Transverse colon (tissue), 4 donors: ENCODE measurements around the gene SEMA3E.

Experiments used
- EP300 ChIP-seq: sonication (generic); formaldehyde crosslinking; IDR thresholded peaks from one replicate; pipeline ENCODE4 v1.6.1; 2017; ENCODE audit warnings: antibody characterized with exemption, low read depth
- POLR2A ChIP-seq: fragments of 450-650 bp; IDR thresholded peaks from one replicate; pipeline ENCODE4 v1.6.1; 2016; ENCODE audit warnings: antibody characterized with exemption, mild to moderate bottlenecking, moderate library complexity
- POLR2AphosphoS5 ChIP-seq, 3 donors: sonication (generic); formaldehyde crosslinking; IDR thresholded peaks; one replicate each; pipeline ENCODE4 v1.6.1; 2016; ENCODE audit warnings: antibody characterized with exemption in 3 of 3
- TF ChIP-seq, protein P1 (sequence below), 5 experiments: fragments of 200-600 bp in 3 of 5; fragments of 450-650 bp in 2 of 5; sonication (generic) in 3 of 5; IDR thresholded peaks; 1 replicate in 2 of 5; 2 replicates in 3 of 5; pipeline ENCODE4 v1.5.1; 2016 to 2017; ENCODE audit warnings: antibody characterized with exemption in 5 of 5, inconsistent platforms in 3 of 5, mild to moderate bottlenecking in 2 of 5, moderate library complexity in 1 of 5

DNA sequence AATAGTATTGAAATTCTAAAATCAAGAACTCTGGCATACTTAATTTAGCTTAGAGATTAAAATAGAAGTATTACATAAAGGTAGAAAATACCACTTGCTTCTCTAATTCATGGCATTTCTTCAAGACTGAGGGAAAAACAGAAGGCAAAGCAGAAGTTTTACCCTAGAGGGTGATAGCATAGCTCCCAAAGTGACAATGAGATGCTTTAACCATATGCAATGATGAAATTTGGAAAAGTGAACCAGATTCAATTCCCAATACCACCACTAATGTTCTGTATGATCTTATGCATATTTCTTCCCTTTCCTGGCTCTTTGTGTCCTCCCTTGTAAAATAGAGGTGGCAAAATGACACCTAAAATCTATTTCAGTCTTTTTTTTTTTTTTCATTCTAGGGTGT, 260.5 kb downstream of the SEMA3E start:
- TF ChIP-seq, protein P1, sequence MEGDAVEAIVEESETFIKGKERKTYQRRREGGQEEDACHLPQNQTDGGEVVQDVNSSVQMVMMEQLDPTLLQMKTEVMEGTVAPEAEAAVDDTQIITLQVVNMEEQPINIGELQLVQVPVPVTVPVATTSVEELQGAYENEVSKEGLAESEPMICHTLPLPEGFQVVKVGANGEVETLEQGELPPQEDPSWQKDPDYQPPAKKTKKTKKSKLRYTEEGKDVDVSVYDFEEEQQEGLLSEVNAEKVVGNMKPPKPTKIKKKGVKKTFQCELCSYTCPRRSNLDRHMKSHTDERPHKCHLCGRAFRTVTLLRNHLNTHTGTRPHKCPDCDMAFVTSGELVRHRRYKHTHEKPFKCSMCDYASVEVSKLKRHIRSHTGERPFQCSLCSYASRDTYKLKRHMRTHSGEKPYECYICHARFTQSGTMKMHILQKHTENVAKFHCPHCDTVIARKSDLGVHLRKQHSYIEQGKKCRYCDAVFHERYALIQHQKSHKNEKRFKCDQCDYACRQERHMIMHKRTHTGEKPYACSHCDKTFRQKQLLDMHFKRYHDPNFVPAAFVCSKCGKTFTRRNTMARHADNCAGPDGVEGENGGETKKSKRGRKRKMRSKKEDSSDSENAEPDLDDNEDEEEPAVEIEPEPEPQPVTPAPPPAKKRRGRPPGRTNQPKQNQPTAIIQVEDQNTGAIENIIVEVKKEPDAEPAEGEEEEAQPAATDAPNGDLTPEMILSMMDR (IDR thresholded peaks at IDR 0.05), result no peak
- TF ChIP-seq POLR2A (no peak), EP300 (no peak), POLR2AphosphoS5 (IDR thresholded peaks at IDR 0.05) (no peak)
